ENCODE measurements around the gene ZNF579. TPM values are rescaled to one million over a fixed set of nuclear protein-coding genes. Genes with fewer than 3 reads are reported as not detected.
"Not testable (repeated sequence)": the region's sequence is repeated elsewhere in the genome, so short reads cannot be mapped to it uniquely, and the experiment has no call there.

Gene ZNF579
- total RNA-seq, 1 donor from 2014 or later: 29.1 TPM

GRCh38 chr19:55535173-55535964, 45.3 kb downstream of the ZNF579 start:
- TF ChIP-seq CTCF (conservative IDR thresholded peaks at IDR 0.05): no peak
- H3K4me3 Mint-ChIP-seq: no peak overlapping the region
- no peaks in the 10 kb centered on the region for H3K4me1 Mint-ChIP-seq
- no peaks in the 10 kb centered on the region for H3K9me3 Mint-ChIP-seq
- H3K27ac Mint-ChIP-seq (ENCODE audit: unreplicated experiment): peak overlapping the region; percentile 35
- no peaks in the 10 kb centered on the region for H3K36me3 Mint-ChIP-seq (ENCODE audit: low read depth)
- H3K27me3 Mint-ChIP-seq (ENCODE audit: low read depth): no peaks in the 10 kb centered on the region
- DNase-seq (ENCODE audit: low read depth, low spot score): no peak

- not testable (repeated sequence) for H3K9me3 Mint-ChIP-seq; H3K27me3 Mint-ChIP-seq (ENCODE audit: low read depth); H3K27ac Mint-ChIP-seq (ENCODE audit: unreplicated experiment); H3K4me1 Mint-ChIP-seq; H3K4me3 Mint-ChIP-seq; DNase-seq (ENCODE audit: low read depth, low spot score); H3K36me3 Mint-ChIP-seq (ENCODE audit: low read depth)
These were observed 46.4 kb downstream of the ZNF579 start for GRCh38 chr19:55534280-55534679.

GRCh38 chr19:55530996-55531395, 49.7 kb downstream of the ZNF579 start:
- TF ChIP-seq CTCF (conservative IDR thresholded peaks at IDR 0.05): no peak
- no peak for DNase-seq (ENCODE audit: low read depth, low spot score)
- Mint-ChIP-seq H3K27me3 (ENCODE audit: low read depth) (no peaks in the 10 kb centered on the region), H3K27ac (ENCODE audit: unreplicated experiment) (no peak overlapping the region), H3K4me1 (no peaks in the 10 kb centered on the region), H3K9me3 (no peaks in the 10 kb centered on the region), H3K36me3 (ENCODE audit: low read depth) (no peaks in the 10 kb centered on the region), H3K4me3 (no peak overlapping the region)

- Mint-ChIP-seq H3K27me3 (ENCODE audit: low read depth) (peaks cover 3% of the 10 kb centered on the region), H3K27ac (ENCODE audit: unreplicated experiment) (no peak overlapping the region), H3K36me3 (ENCODE audit: low read depth) (no peaks in the 10 kb centered on the region), H3K4me3 (no peak overlapping the region), H3K4me1 (no peaks in the 10 kb centered on the region), H3K9me3 (no peaks in the 10 kb centered on the region)
- no peak for TF ChIP-seq CTCF (conservative IDR thresholded peaks at IDR 0.05)
- no peak for DNase-seq (ENCODE audit: low read depth, low spot score)
These were observed 50.9 kb downstream of the ZNF579 start for GRCh38 chr19:55529636-55530234.

- H3K27me3 Mint-ChIP-seq (ENCODE audit: low read depth): peaks cover 7% of the 10 kb centered on the region
- H3K36me3 Mint-ChIP-seq (ENCODE audit: low read depth): no peaks in the 10 kb centered on the region
- no peak for TF ChIP-seq CTCF (conservative IDR thresholded peaks at IDR 0.05)
- no peak overlapping the region for H3K4me3 Mint-ChIP-seq
- DNase-seq (ENCODE audit: low read depth, low spot score): no peak
- no peak overlapping the region for H3K27ac Mint-ChIP-seq (ENCODE audit: unreplicated experiment)
- H3K9me3 Mint-ChIP-seq: no peaks in the 10 kb centered on the region
- H3K4me1 Mint-ChIP-seq: no peaks in the 10 kb centered on the region
These were observed 52.4 kb downstream of the ZNF579 start for GRCh38 chr19:55528030-55528803.

All from neural crest cell (in vitro differentiated cells).